ENCODE data around the gene METTL25B.

METTL25B gene

GRCh38 chr1:156703336-156703735 is 24.9 kb upstream of the METTL25B start:
- no peak for DNase-seq

GRCh38 chr1:156703741-156704140 is 24.5 kb upstream of the METTL25B start:
- DNase-seq: no peak

- no peak for DNase-seq
These were observed 24.0 kb upstream of the METTL25B start for GRCh38 chr1:156704166-156704711.

GRCh38 chr1:156704930-156705320 is 23.3 kb upstream of the METTL25B start:
- DNase-seq: peak; percentile 45

GRCh38 chr1:156705321-156705917 is 22.9 kb upstream of the METTL25B start, which contains the start of gene CRABP2:
TSS of gene CRABP2 (minus strand) at chr1:156705583. CDS start at chr1:156705446, 137 bp downstream.
- no peak for DNase-seq

- DNase-seq: no peak
These were observed 22.2 kb upstream of the METTL25B start for GRCh38 chr1:156705918-156706656.

- DNase-seq: no peak
These were observed 21.4 kb upstream of the METTL25B start for GRCh38 chr1:156706657-156707416.

- DNase-seq: no peak
These were observed 20.7 kb upstream of the METTL25B start for GRCh38 chr1:156707417-156708217.

- DNase-seq: no peak
These were observed 20.0 kb upstream of the METTL25B start for GRCh38 chr1:156708218-156708661.

GRCh38 chr1:156709031-156709430 is 19.2 kb upstream of the METTL25B start:
- no peak for DNase-seq

GRCh38 chr1:156709757-156710489 is 18.3 kb upstream of the METTL25B start:
- no peak for DNase-seq

GRCh38 chr1:156711011-156711817 is 17.1 kb upstream of the METTL25B start:
- no peak for DNase-seq

GRCh38 chr1:156712626-156713025 is 15.6 kb upstream of the METTL25B start:
- no peak for DNase-seq

- DNase-seq: no peak
These were observed 13.4 kb upstream of the METTL25B start for GRCh38 chr1:156714830-156715229.

- DNase-seq: no peak
These were observed 10.9 kb upstream of the METTL25B start for GRCh38 chr1:156717351-156717750.

GRCh38 chr1:156721131-156721530 is 7.1 kb upstream of the METTL25B start:
- no peak for DNase-seq

- DNase-seq: no peak
These were observed 6.7 kb upstream of the METTL25B start for GRCh38 chr1:156721535-156721934.

GRCh38 chr1:156725683-156726280 is 2.5 kb upstream of the METTL25B start:
- no peak for DNase-seq

- DNase-seq: no peak
These were observed 1.6 kb upstream of the METTL25B start for GRCh38 chr1:156726549-156727226.

GRCh38 chr1:156727492-156727891 is 777 bp upstream of the METTL25B start:
- DNase-seq: no peak

Measured in GOT3 (cell line).